ENCODE data around the gene RNF25.

RNF25 gene

GRCh38 chr2:218621007-218621406 lies 50.8 kb downstream of the RNF25 start:
- DNase-seq: no peak

DNA sequence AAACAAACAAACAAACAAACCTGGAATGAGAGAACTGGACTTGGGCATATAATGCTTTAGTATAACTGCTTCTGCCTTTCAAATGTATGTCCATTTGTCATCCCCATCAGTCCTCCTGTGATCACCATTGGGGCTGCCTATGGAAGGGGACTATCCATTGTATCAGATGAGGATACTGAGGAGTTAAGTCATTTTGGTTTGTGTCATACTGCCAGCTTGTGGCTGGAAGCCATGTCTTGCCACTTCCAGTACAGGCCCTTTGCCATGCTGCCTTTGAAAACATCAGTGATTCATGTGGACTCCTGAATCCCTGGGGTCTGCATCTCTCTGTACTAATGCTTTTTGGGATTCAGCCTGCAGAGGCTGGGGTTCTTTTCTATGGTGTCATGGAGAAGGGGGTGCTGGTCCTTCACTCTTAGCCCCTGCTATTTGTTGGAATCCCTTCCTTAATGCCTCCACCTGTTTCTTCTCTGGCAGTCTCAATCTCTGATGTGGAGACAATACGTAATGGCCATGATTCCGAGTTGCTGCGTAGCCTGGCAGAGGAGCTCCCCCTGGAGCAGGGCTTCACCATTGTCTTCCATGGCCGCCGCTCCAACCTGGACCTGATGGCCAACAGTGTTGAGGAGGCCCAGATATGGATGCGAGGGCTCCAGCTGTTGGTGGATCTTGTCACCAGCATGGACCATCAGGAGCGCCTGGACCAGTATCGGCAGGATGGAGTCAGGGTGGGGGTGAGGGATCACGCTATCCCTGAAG lies 53.5 kb downstream of the RNF25 start:
- no peak for DNase-seq

DNA sequence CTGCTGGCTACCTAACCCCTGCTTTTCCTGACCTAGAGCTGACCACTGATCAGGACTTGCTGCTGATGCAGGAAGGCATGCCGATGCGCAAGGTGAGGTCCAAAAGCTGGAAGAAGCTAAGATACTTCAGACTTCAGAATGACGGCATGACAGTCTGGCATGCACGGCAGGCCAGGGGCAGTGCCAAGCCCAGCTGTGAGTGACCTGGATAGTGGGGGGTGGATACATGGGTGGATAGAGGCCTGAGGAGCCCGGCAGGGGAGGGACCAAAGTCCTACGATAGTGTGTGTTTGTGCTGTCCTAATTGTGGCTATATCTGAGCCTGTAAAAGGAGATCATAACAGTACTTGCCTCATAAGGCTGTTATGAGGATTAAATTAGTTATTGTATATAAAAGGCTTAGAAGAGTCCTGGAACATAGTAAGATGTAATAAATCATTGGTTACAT lies 55.9 kb downstream of the RNF25 start:
- no peak for DNase-seq

Data from activated CD4-positive, CD25-positive, alpha-beta regulatory T cell treated with anti-CD3 and anti-CD28 coated beads, Interleukin-2, amount 50 U/mL, for 72 hours (primary cell).